GM12878 (cell line): ENCODE results near the gene LMTK2. TPM values are rescaled to one million over a fixed set of nuclear protein-coding genes. Genes with fewer than 3 reads are reported as not detected.
A peak's percentile ranks its signal among the peaks of the same experiment; 100 is the strongest.

Experiments
- ATAC-seq: fragments of 200-7000 bp; cut with Tn5 transposase; 3 replicates; pipeline ENCODE4 v1.9.1; 2020; ENCODE audit warnings: mild to moderate bottlenecking, moderate library complexity
- BruUV-seq: library from RNA; stranded (reverse); fragments of 400-500 nt; replicated peaks from 2 replicates; lab custom pipeline; 2021; lab: Mats Ljungman, UMichigan
- CTCF ChIA-PET: fragments of 300-600 bp; sonication (Branson Sonifier 250); formaldehyde crosslinking; extraction: SDS; loops from one replicate; lab custom pipeline; 2021; ENCODE audit warnings: inconsistent platforms; lab: Yijun Ruan, JAX
- POLR2A ChIA-PET: fragments of 350-600 bp; formaldehyde crosslinking; extraction: SDS; loops from one replicate; lab custom pipeline; 2021; ENCODE audit warnings: inconsistent platforms; lab: Charles Lee
- RAD21 ChIA-PET: fragments of 300-600 bp; sonication (Branson Sonifier 250); formaldehyde crosslinking; loops from one replicate; lab custom pipeline; 2023; ENCODE audit warnings: antibody characterized with exemption; ENCODE audit not compliant: unreplicated experiment; lab: Charles Lee
- SMC1A ChIA-PET: fragments of 300-600 bp; sonication (Branson Sonifier 250); formaldehyde crosslinking; loops from one replicate; lab custom pipeline; 2023; ENCODE audit not compliant: unreplicated experiment, uncharacterized antibody; lab: Charles Lee
- DNase-seq: peaks from one replicate; pipeline ENCODE4 v3.0.0-alpha.2; 2011; ENCODE audit warnings: low read depth, low spot score
- FAIRE-seq: peaks from 3 replicates; lab custom pipeline; 2011; peaks lifted over from hg19 to GRCh38; lab: Jason Lieb, UNC
- H2AFZ ChIP-seq: 2 replicates; pipeline ENCODE4 v1.6.0; 2011; ENCODE audit warnings: low read depth, low read length, control low read depth; ENCODE audit not compliant: control insufficient read depth
- H3K27ac ChIP-seq: 2 replicates; pipeline ENCODE4 v1.5.1; 2011; ENCODE audit warnings: control low read depth; ENCODE audit not compliant: control insufficient read depth, insufficient read depth
- H3K27me3 ChIP-seq, 2 experiments: replicated peaks in 1 of 2; 2 replicates each; pipeline versions ENCODE4 v1.6.0 to v1.6.1; 2011; ENCODE audit warnings: low read length in 1 of 2; ENCODE audit not compliant: control insufficient read depth in 2 of 2, insufficient read depth in 2 of 2
- H3K36me3 ChIP-seq, 2 experiments: 2 replicates each; pipeline ENCODE4 v1.5.1; 2011; ENCODE audit warnings: low read length in 1 of 2; ENCODE audit not compliant: control insufficient read depth in 2 of 2, insufficient read depth in 2 of 2
- H3K4me1 ChIP-seq: 2 replicates; pipeline ENCODE4 v1.6.1; 2011; ENCODE audit warnings: mild to moderate bottlenecking, low read length, moderate library complexity, mixed read lengths; ENCODE audit not compliant: control insufficient read depth, insufficient read depth
- H3K4me2 ChIP-seq: 2 replicates; pipeline ENCODE4 v1.6.0; 2011; ENCODE audit warnings: control low read depth; ENCODE audit not compliant: control insufficient read depth, insufficient read depth
- H3K4me3 ChIP-seq: fragments of 200-600 bp; sonication (generic); 2 replicates; pipeline ENCODE4 v1.5.1; 2016
- H3K79me2 ChIP-seq: 2 replicates; pipeline ENCODE4 v1.6.0; 2011; ENCODE audit warnings: low read length; ENCODE audit not compliant: control insufficient read depth, insufficient read depth
- H3K9ac ChIP-seq: 2 replicates; pipeline ENCODE4 v1.8.0; 2011; ENCODE audit warnings: low read length, control low read depth, mixed read lengths; ENCODE audit not compliant: control insufficient read depth, insufficient read depth
- H3K9me3 ChIP-seq: replicated peaks from 3 replicates; pipeline ENCODE4 v1.5.1; 2011; ENCODE audit warnings: mild to moderate bottlenecking, low read length; ENCODE audit not compliant: control insufficient read depth, insufficient read depth
- H4K20me1 ChIP-seq: 2 replicates; pipeline ENCODE4 v1.6.0; 2011; ENCODE audit not compliant: control insufficient read depth, insufficient read depth
- DPF2 ChIP-seq: fragments of 450-650 bp; IDR thresholded peaks from 2 replicates; pipeline ENCODE4 v1.6.1; 2017; ENCODE audit warnings: mild to moderate bottlenecking
- EED ChIP-seq: sonication (generic); IDR thresholded peaks from 2 replicates; pipeline ENCODE4 v1.6.1; 2016; ENCODE audit warnings: antibody characterized with exemption, low read depth
- EP300 ChIP-seq, 2 experiments: fragments of 150-350 bp in 1 of 2; IDR thresholded peaks; 2 replicates each; pipeline ENCODE4 v1.6.1; 2011 to 2012; ENCODE audit warnings: low read depth in 2 of 2, low read length in 2 of 2, borderline replicate concordance in 1 of 2, improper control_type of control experiment in 1 of 2, inconsistent platforms in 1 of 2; ENCODE audit not compliant: control insufficient read depth in 1 of 2
- GATAD2B ChIP-seq: fragments of 450-650 bp; conservative IDR thresholded peaks from 2 replicates; pipeline ENCODE4 v1.6.1; 2017; ENCODE audit warnings: low read depth, mild to moderate bottlenecking, moderate library complexity
- HCFC1 ChIP-seq: fragments of 150-350 bp; IDR thresholded peaks from 2 replicates; pipeline ENCODE4 v1.6.1; 2014; ENCODE audit warnings: low read length
- HDAC6 ChIP-seq: fragments of 200-600 bp; sonication (generic); IDR thresholded peaks from one replicate; pipeline ENCODE4 v1.8.0; 2017; ENCODE audit warnings: antibody characterized with exemption; ENCODE audit not compliant: unreplicated experiment
- MYB ChIP-seq: fragments of 150-350 bp; IDR thresholded peaks from 2 replicates; pipeline ENCODE4 v1.6.1; 2014; ENCODE audit warnings: mild to moderate bottlenecking, low read depth, low read length, borderline replicate concordance
- NFXL1 ChIP-seq: fragments of 450-650 bp; IDR thresholded peaks from 2 replicates; pipeline ENCODE4 v1.6.1; 2017; ENCODE audit warnings: antibody characterized with exemption, mild to moderate bottlenecking, borderline replicate concordance
- RAD21 ChIP-seq: IDR thresholded peaks from 2 replicates; pipeline ENCODE4 v1.6.1; 2011; ENCODE audit warnings: mild to moderate bottlenecking, low read depth, low read length, moderate library complexity; ENCODE audit not compliant: insufficient read depth
- RFX5 ChIP-seq: IDR thresholded peaks from 2 replicates; pipeline ENCODE4 v1.6.1; 2011; ENCODE audit warnings: low read depth, low read length, improper control_type of control experiment
- SIX5 ChIP-seq: IDR thresholded peaks from 2 replicates; pipeline ENCODE4 v1.6.1; 2011; ENCODE audit warnings: mild to moderate bottlenecking, low read depth, low read length, moderate library complexity; ENCODE audit not compliant: severe bottlenecking
- SREBF1 ChIP-seq: IDR thresholded peaks from 2 replicates; pipeline ENCODE4 v1.6.1; 2012; ENCODE audit warnings: mild to moderate bottlenecking, low read length
- ZNF207 ChIP-seq: fragments of 450-650 bp; IDR thresholded peaks from 2 replicates; pipeline ENCODE4 v1.6.1; 2014; ENCODE audit warnings: antibody characterized with exemption, mild to moderate bottlenecking, borderline replicate concordance
- WGBS: methylation state at CpG from one replicate; pipeline ENCODE4 v1.1.6; 2016; ENCODE audit warnings: low lambda C conversion rate; ENCODE audit not compliant: insufficient replicate concordance, insufficient coverage; ENCODE audit errors: missing lambda C conversion rate; 5-methylcytosine and 5-hydroxymethylcytosine counted together
- in situ Hi-C: fragments of 300-500 bp; cut with MboI; formaldehyde crosslinking; loops from 9 replicates; pipeline ENCODE4 v1.14.3; 2018; ENCODE audit warnings: mixed read lengths
- intact Hi-C: fragments of 100-400 bp; cut with micrococcal nuclease; formaldehyde crosslinking; loops from one replicate; pipeline ENCODE4 v1.14.2; 2022; ENCODE audit not compliant: unreplicated experiment
- polyA plus RNA-seq, 11 experiments: library from polyadenylated mRNA; depleted of rRNA in 4 of 11; unstranded in 6 of 11; stranded (reverse) in 5 of 11; fragments of >200 nt; fragmentation: Nextera tagmentation in 4 of 11; fragmentation: Illumina TruSeq in 1 of 11; extraction: Ambion mirVana in 4 of 11; extraction: Trizol in 1 of 11; gene quantifications; 1 replicate in 1 of 11; 2 replicates in 10 of 11; pipeline versions ENCODE4 v1.2.1 to v1.2.3, GENCODE V29; 2011 to 2016; ENCODE audit warnings: inconsistent platforms in 2 of 11, missing spikeins in 2 of 11, low read depth in 1 of 11
- total RNA-seq, 4 experiments: library from RNA; depleted of rRNA in 3 of 4; stranded (reverse); fragments of >200 nt in 3 of 4; fragmentation: Illumina TruSeq in 1 of 4; extraction: Trizol in 1 of 4; gene quantifications; 2 replicates each; pipeline versions ENCODE4 v1.2.1 to v1.2.3, GENCODE V29; 2013 to 2021
- TF ChIP-seq, protein P1 (sequence below): fragments of 450-650 bp; IDR thresholded peaks from 2 replicates; pipeline ENCODE4 v1.6.1; 2016; ENCODE audit warnings: mild to moderate bottlenecking
- TF ChIP-seq, protein P2 (sequence below): fragments of 450-650 bp; IDR thresholded peaks from 2 replicates; pipeline ENCODE4 v1.6.1; 2017; ENCODE audit warnings: mild to moderate bottlenecking, moderate library complexity
- TF ChIP-seq, protein P3 (sequence below): fragments of 450-650 bp; formaldehyde crosslinking; IDR thresholded peaks from 2 replicates; pipeline ENCODE4 v1.4.0; 2020; ENCODE audit warnings: mild to moderate bottlenecking, moderate library complexity

The LMTK2 gene
- total and polyA plus RNA-seq, 10 of the 15 experiments (the other 5 are each of a cell fraction or from before 2014, with no cell fraction given): 0.68 to 8.7 (median 4.6) TPM

DNA sequence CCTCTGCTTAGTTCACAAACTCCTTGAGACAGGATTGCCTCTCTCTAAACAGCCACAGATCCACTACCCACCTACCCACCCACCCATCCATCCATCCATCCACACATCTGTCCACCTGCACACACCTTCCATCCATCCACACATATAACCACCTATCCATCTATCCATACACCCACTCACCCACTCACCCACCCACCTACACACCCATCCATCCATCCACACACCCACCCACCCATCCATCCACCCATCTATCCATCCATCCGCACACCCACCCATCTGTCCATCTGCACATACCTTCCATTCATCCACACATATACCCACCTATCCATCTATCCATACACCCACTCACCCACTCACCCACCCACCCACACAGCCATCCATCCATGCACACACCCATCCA is 135.7 kb downstream of the LMTK2 start:
- in situ Hi-C loops: loop anchor here (5.0 kb wide), 1 partner anchor 220 kb away; no protein-coding TSS in a partner anchor
- CTCF ChIA-PET: interaction anchor here (1.1 to 1.4 kb wide), 2 partner anchors 74 to 136 kb away, joined by 3 to 6 read pairs; partner anchors contain the start of gene LMTK2
- Histone ChIP-seq H3K4me1 (no peaks in the 10 kb centered on the region), H2AFZ (no peak overlapping the region), H3K4me2 (no peak overlapping the region), H3K4me3 (no peak overlapping the region), H3K27me3 (no peaks in the 10 kb centered on the region), H4K20me1 (no peaks in the 10 kb centered on the region), H3K79me2 (no peaks in the 10 kb centered on the region), H3K36me3 (no peaks in the 10 kb centered on the region), H3K9me3 (no peaks in the 10 kb centered on the region), H3K27ac (no peak overlapping the region), H3K9ac (no peak overlapping the region)
- POLR2A ChIA-PET: no interaction called here
- FAIRE-seq (peak; percentile 64), DNase-seq (no peak), ATAC-seq (no peak)
- RAD21 ChIA-PET: no interaction called here
- no TSS peak for BruUV-seq
- intact Hi-C loops: no loop called here
- no CpG with 5 or more reads among the region's 1 CpG for WGBS
- SMC1A ChIA-PET: interaction anchor here (0.8 kb wide), 1 partner anchor 132 kb away, joined by 3 read pairs; no protein-coding TSS in a partner anchor
- TF ChIP-seq RFX5 (no peak), NFXL1 (no peak), HDAC6 (no peak), EED (no peak), SREBF1 (no peak), DPF2 (no peak), SIX5 (no peak), ZNF207 (no peak), HCFC1 (no peak), RAD21 (no peak), MYB (no peak), GATAD2B (no peak), EP300 (IDR thresholded peaks at IDR 0.05; ENCODE audit: borderline replicate concordance in 1 of 2, control insufficient read depth in 1 of 2, low read depth in 2 of 2, low read length in 2 of 2) (no peak)
- TF ChIP-seq, protein P1, sequence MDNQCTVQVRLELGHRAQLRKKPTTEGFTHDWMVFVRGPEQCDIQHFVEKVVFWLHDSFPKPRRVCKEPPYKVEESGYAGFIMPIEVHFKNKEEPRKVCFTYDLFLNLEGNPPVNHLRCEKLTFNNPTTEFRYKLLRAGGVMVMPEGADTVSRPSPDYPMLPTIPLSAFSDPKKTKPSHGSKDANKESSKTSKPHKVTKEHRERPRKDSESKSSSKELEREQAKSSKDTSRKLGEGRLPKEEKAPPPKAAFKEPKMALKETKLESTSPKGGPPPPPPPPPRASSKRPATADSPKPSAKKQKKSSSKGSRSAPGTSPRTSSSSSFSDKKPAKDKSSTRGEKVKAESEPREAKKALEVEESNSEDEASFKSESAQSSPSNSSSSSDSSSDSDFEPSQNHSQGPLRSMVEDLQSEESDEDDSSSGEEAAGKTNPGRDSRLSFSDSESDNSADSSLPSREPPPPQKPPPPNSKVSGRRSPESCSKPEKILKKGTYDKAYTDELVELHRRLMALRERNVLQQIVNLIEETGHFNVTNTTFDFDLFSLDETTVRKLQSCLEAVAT: no peak
- TF ChIP-seq, protein P2, sequence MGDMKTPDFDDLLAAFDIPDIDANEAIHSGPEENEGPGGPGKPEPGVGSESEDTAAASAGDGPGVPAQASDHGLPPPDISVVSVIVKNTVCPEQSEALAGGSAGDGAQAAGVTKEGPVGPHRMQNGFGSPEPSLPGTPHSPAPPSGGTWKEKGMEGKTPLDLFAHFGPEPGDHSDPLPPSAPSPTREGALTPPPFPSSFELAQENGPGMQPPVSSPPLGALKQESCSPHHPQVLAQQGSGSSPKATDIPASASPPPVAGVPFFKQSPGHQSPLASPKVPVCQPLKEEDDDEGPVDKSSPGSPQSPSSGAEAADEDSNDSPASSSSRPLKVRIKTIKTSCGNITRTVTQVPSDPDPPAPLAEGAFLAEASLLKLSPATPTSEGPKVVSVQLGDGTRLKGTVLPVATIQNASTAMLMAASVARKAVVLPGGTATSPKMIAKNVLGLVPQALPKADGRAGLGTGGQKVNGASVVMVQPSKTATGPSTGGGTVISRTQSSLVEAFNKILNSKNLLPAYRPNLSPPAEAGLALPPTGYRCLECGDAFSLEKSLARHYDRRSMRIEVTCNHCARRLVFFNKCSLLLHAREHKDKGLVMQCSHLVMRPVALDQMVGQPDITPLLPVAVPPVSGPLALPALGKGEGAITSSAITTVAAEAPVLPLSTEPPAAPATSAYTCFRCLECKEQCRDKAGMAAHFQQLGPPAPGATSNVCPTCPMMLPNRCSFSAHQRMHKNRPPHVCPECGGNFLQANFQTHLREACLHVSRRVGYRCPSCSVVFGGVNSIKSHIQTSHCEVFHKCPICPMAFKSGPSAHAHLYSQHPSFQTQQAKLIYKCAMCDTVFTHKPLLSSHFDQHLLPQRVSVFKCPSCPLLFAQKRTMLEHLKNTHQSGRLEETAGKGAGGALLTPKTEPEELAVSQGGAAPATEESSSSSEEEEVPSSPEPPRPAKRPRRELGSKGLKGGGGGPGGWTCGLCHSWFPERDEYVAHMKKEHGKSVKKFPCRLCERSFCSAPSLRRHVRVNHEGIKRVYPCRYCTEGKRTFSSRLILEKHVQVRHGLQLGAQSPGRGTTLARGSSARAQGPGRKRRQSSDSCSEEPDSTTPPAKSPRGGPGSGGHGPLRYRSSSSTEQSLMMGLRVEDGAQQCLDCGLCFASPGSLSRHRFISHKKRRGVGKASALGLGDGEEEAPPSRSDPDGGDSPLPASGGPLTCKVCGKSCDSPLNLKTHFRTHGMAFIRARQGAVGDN: no peak
- TF ChIP-seq, protein P3, sequence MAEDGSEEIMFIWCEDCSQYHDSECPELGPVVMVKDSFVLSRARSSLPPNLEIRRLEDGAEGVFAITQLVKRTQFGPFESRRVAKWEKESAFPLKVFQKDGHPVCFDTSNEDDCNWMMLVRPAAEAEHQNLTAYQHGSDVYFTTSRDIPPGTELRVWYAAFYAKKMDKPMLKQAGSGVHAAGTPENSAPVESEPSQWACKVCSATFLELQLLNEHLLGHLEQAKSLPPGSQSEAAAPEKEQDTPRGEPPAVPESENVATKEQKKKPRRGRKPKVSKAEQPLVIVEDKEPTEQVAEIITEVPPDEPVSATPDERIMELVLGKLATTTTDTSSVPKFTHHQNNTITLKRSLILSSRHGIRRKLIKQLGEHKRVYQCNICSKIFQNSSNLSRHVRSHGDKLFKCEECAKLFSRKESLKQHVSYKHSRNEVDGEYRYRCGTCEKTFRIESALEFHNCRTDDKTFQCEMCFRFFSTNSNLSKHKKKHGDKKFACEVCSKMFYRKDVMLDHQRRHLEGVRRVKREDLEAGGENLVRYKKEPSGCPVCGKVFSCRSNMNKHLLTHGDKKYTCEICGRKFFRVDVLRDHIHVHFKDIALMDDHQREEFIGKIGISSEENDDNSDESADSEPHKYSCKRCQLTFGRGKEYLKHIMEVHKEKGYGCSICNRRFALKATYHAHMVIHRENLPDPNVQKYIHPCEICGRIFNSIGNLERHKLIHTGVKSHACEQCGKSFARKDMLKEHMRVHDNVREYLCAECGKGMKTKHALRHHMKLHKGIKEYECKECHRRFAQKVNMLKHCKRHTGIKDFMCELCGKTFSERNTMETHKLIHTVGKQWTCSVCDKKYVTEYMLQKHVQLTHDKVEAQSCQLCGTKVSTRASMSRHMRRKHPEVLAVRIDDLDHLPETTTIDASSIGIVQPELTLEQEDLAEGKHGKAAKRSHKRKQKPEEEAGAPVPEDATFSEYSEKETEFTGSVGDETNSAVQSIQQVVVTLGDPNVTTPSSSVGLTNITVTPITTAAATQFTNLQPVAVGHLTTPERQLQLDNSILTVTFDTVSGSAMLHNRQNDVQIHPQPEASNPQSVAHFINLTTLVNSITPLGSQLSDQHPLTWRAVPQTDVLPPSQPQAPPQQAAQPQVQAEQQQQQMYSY (CRISPR knock-in tag): no peak
